K562 (cell line): ENCODE results near the gene PRKCB. TPM values are rescaled to one million over a fixed set of nuclear protein-coding genes. Genes with fewer than 3 reads are reported as not detected.

ENCODE experiments used
- BRF1 ChIP-seq: IDR thresholded peaks from 3 replicates; pipeline ENCODE4 v1.6.1; 2011; ENCODE audit warnings: borderline replicate concordance, mild to moderate bottlenecking; ENCODE audit not compliant: insufficient read length; ENCODE audit errors: extremely low read depth
- COPS2 ChIP-seq: fragments of 450-650 bp; conservative IDR thresholded peaks from 2 replicates; pipeline ENCODE4 v1.6.1; 2016; ENCODE audit warnings: mild to moderate bottlenecking, moderate library complexity
- CREM ChIP-seq: IDR thresholded peaks from 2 replicates; pipeline ENCODE4 v1.6.1; 2014; ENCODE audit warnings: antibody characterized with exemption, low read depth
- FIP1L1 ChIP-seq: fragments of 200-400 bp; formaldehyde crosslinking; IDR thresholded peaks from 2 replicates; pipeline ENCODE4 v1.6.1; 2018; ENCODE audit warnings: mild to moderate bottlenecking, low read depth, low read length; ENCODE audit not compliant: poor library complexity, severe bottlenecking
- HMG20A ChIP-seq: fragments of 450-650 bp; formaldehyde crosslinking; conservative IDR thresholded peaks from 2 replicates; pipeline ENCODE4 v1.4.0; 2020; ENCODE audit warnings: mild to moderate bottlenecking, mixed read lengths
- IFI16 ChIP-seq: fragments of 250-450 bp; sonication (Bioruptor Pico); IDR thresholded peaks from 2 replicates; pipeline ENCODE4 v2.1.2; 2022; ENCODE audit warnings: mild to moderate bottlenecking, inconsistent platforms
- KLF16 ChIP-seq: IDR thresholded peaks from 2 replicates; pipeline ENCODE4 v1.6.1; 2016; ENCODE audit warnings: antibody characterized with exemption
- MTA2 ChIP-seq: fragments of 450-650 bp; IDR thresholded peaks from 2 replicates; pipeline ENCODE4 v1.6.1; 2016; ENCODE audit warnings: low read depth
- NCOA1 ChIP-seq: fragments of 450-650 bp; IDR thresholded peaks from 2 replicates; pipeline ENCODE4 v1.6.1; 2016; ENCODE audit warnings: low read depth
- OTX1 ChIP-seq: fragments of 450-650 bp; formaldehyde crosslinking; IDR thresholded peaks from 2 replicates; pipeline ENCODE4 v1.4.0; 2022; ENCODE audit warnings: mild to moderate bottlenecking
- POLR2G ChIP-seq: fragments of 200-400 bp; formaldehyde crosslinking; IDR thresholded peaks from 2 replicates; pipeline ENCODE4 v1.6.1; 2017; ENCODE audit warnings: low read depth, mild to moderate bottlenecking, antibody characterized with exemption, low read length, moderate library complexity
- RUNX1 ChIP-seq: sonication (generic); IDR thresholded peaks from 2 replicates; pipeline ENCODE4 v1.6.1; 2016; ENCODE audit warnings: antibody characterized with exemption, low read depth
- SAFB ChIP-seq: fragments of 200-400 bp; formaldehyde crosslinking; IDR thresholded peaks from 2 replicates; pipeline ENCODE4 v1.6.1; 2017; ENCODE audit warnings: low read depth, low read length, borderline replicate concordance
- SRSF9 ChIP-seq: fragments of 200-400 bp; formaldehyde crosslinking; IDR thresholded peaks from 2 replicates; pipeline ENCODE4 v1.6.1; 2017; ENCODE audit warnings: low read depth, low read length, borderline replicate concordance
- TFAM ChIP-seq: fragments of 250-450 bp; sonication (Bioruptor Pico); conservative IDR thresholded peaks from 2 replicates; pipeline ENCODE4 v1.5.0; 2021; ENCODE audit warnings: mild to moderate bottlenecking, moderate library complexity
- YBX1 ChIP-seq: fragments of 450-650 bp; IDR thresholded peaks from 2 replicates; pipeline ENCODE4 v1.7.1; 2016; ENCODE audit warnings: mild to moderate bottlenecking
- ZBTB17 ChIP-seq: fragments of 450-650 bp; formaldehyde crosslinking; IDR thresholded peaks from 2 replicates; pipeline ENCODE4 v1.4.0; 2020; ENCODE audit warnings: mild to moderate bottlenecking
- ZNF124 ChIP-seq: sonication (generic); formaldehyde crosslinking; IDR thresholded peaks from 2 replicates; pipeline ENCODE4 v1.8.1; 2022; ENCODE audit warnings: missing genetic modification reagents
- ZNF232 ChIP-seq: sonication (generic); formaldehyde crosslinking; IDR thresholded peaks from 2 replicates; pipeline ENCODE4 v1.8.0; 2022; ENCODE audit warnings: mild to moderate bottlenecking, missing genetic modification reagents
- ZNF318 ChIP-seq, 2 experiments: fragments of 450-650 bp; IDR thresholded peaks; 2 replicates each; pipeline ENCODE4 v1.6.1; 2016; ENCODE audit warnings: mild to moderate bottlenecking in 2 of 2, borderline replicate concordance in 1 of 2, low read depth in 1 of 2, moderate library complexity in 1 of 2
- ZNF507 ChIP-seq: conservative IDR thresholded peaks from 2 replicates; pipeline ENCODE4 v1.6.1; 2017; ENCODE audit warnings: missing genetic modification characterization, missing compliant biosample characterization
- ZNF511 ChIP-seq: sonication (generic); formaldehyde crosslinking; IDR thresholded peaks from 2 replicates; pipeline ENCODE4 v1.8.0; 2022; ENCODE audit warnings: mild to moderate bottlenecking, missing genetic modification reagents
- ZSCAN29 ChIP-seq: fragments of 450-650 bp; IDR thresholded peaks from 2 replicates; pipeline ENCODE4 v1.6.1; 2017
- polyA plus RNA-seq, 8 experiments: library from polyadenylated mRNA; depleted of rRNA in 4 of 8; stranded (reverse) in 5 of 8; unstranded in 3 of 8; fragments of >200 nt; fragmentation: Nextera tagmentation in 2 of 8; fragmentation: Illumina TruSeq in 1 of 8; extraction: Ambion mirVana in 2 of 8; extraction: Trizol in 1 of 8; gene quantifications; 2 replicates each; pipeline versions ENCODE4 v1.2.1 to v1.2.3, GENCODE V29; 2011 to 2014; ENCODE audit warnings: inconsistent platforms in 1 of 8, missing spikeins in 1 of 8
- total RNA-seq, 7 experiments: library from RNA; depleted of rRNA in 6 of 7; stranded (reverse); fragments of >200 nt in 6 of 7; fragmentation: Illumina TruSeq in 2 of 7; extraction: Trizol in 2 of 7; gene quantifications; 2 replicates each; pipeline versions ENCODE4 v1.2.1 to v1.2.3, GENCODE V29; 2011 to 2021; ENCODE audit warnings: low replicate concordance in 1 of 7

PRKCB gene
- total and polyA plus RNA-seq, 9 of the 15 experiments (the other 6 are each of a cell fraction or from before 2014, with no cell fraction given) = 49.9 to 276 (median 148) TPM

GRCh38 chr16:23835390-23836077, at the start of gene PRKCB (continued):
- TF ChIP-seq ZNF318 (IDR thresholded peaks at IDR 0.05; ENCODE audit: borderline replicate concordance in 1 of 2, low read depth in 1 of 2) = no peak
- no peak for TF ChIP-seq ZNF511 (CRISPR knock-in tag)
- no peak for TF ChIP-seq BRF1
- TF ChIP-seq COPS2 = no peak
- TF ChIP-seq MTA2 = no peak
- TF ChIP-seq RUNX1 = no peak
- TF ChIP-seq ZNF124 = no peak
- 0 out of 2 replicates have a peak, but pooled peaks have one; percentile 30 for TF ChIP-seq KLF16
- no peak for TF ChIP-seq ZBTB17
- no peak for TF ChIP-seq OTX1 (CRISPR knock-in tag)
- no peak for TF ChIP-seq ZNF232 (CRISPR knock-in tag)
- no peak for TF ChIP-seq ZNF507 (tag)
- TF ChIP-seq CREM = no peak
- TF ChIP-seq HMG20A = no peak
- TF ChIP-seq IFI16 (CRISPR knock-in tag) = no peak
- no peak for TF ChIP-seq ZSCAN29
- TF ChIP-seq SRSF9 = no peak
- peak; percentile 17; the same call in 1 of the 2 replicates for TF ChIP-seq POLR2G
- TF ChIP-seq TFAM (CRISPR knock-in tag) = no peak
- no peak for TF ChIP-seq YBX1
- no peak for TF ChIP-seq FIP1L1
- TF ChIP-seq SAFB = no peak
- no peak for TF ChIP-seq NCOA1
